ENCODE results near the gene GYG2.

The GYG2 gene

GRCh38 chrX:2782171-2782570, 46.6 kb upstream of the GYG2 start:
- Histone ChIP-seq H3K27me3 (ENCODE audit: low read depth, low read length) (peaks cover 18% of the 10 kb centered on the region), H3K79me2 (ENCODE audit: low read length) (no peaks in the 10 kb centered on the region), H3K4me3 (ENCODE audit: low read length) (peak overlapping the region; percentile 29), H3K9ac (ENCODE audit: low read length) (no peak overlapping the region), H3K4me2 (ENCODE audit: low read length) (peak overlapping the region; percentile 38), H2AFZ (ENCODE audit: low read depth, low read length) (no peak overlapping the region), H3K27ac (ENCODE audit: low read length) (no peak overlapping the region), H3K9me3 (ENCODE audit: insufficient read depth, low read length) (no peaks in the 10 kb centered on the region), H4K20me1 (ENCODE audit: insufficient read depth, low read length) (no peaks in the 10 kb centered on the region), H3K36me3 (replicated peaks; ENCODE audit: low read depth, low read length) (no peaks in the 10 kb centered on the region), H3K4me1 (ENCODE audit: low read length) (peaks cover 18% of the 10 kb centered on the region)
- TF ChIP-seq, protein P1, sequence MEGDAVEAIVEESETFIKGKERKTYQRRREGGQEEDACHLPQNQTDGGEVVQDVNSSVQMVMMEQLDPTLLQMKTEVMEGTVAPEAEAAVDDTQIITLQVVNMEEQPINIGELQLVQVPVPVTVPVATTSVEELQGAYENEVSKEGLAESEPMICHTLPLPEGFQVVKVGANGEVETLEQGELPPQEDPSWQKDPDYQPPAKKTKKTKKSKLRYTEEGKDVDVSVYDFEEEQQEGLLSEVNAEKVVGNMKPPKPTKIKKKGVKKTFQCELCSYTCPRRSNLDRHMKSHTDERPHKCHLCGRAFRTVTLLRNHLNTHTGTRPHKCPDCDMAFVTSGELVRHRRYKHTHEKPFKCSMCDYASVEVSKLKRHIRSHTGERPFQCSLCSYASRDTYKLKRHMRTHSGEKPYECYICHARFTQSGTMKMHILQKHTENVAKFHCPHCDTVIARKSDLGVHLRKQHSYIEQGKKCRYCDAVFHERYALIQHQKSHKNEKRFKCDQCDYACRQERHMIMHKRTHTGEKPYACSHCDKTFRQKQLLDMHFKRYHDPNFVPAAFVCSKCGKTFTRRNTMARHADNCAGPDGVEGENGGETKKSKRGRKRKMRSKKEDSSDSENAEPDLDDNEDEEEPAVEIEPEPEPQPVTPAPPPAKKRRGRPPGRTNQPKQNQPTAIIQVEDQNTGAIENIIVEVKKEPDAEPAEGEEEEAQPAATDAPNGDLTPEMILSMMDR (IDR thresholded peaks at IDR 0.05; ENCODE audit: low read depth, low read length) = no peak
- TF ChIP-seq EZH2phosphoT487 (IDR thresholded peaks at IDR 0.05; ENCODE audit: low read depth) = no peak

DNA sequence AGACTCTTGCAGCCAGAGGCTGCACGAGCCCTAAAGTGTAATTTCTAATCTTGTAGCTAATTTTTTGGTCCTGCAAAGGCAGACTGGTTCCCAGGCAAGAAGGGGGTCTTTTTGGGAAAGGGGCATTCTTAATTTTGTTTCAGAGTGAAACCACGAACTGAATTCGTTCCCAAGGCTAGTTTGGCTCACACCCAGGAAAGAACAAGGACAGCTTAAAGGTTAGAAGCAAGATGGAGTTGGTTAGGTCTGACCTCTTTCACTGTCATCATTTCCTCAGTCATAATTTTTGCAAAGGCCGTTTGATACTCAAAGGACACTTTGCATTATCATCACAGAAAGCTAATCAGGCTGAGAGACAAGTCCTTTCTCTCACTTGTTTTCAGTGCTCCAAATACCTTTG, 46.0 kb upstream of the GYG2 start:
- no peak overlapping the region for H3K27ac ChIP-seq (ENCODE audit: low read length)

GRCh38 chrX:2784026-2784425, 44.7 kb upstream of the GYG2 start:
- H3K9me3 ChIP-seq (ENCODE audit: insufficient read depth, low read length) = no peaks in the 10 kb centered on the region
- no peak overlapping the region for H3K4me2 ChIP-seq (ENCODE audit: low read length)
- no peak overlapping the region for H3K27ac ChIP-seq (ENCODE audit: low read length)
- H3K27me3 ChIP-seq (ENCODE audit: low read depth, low read length) = peaks cover 15% of the 10 kb centered on the region
- peaks cover 18% of the 10 kb centered on the region for H3K4me1 ChIP-seq (ENCODE audit: low read length)
- H3K9ac ChIP-seq (ENCODE audit: low read length) = no peak overlapping the region
- no peaks in the 10 kb centered on the region for H4K20me1 ChIP-seq (ENCODE audit: insufficient read depth, low read length)
- no peak overlapping the region for H2AFZ ChIP-seq (ENCODE audit: low read depth, low read length)
- no peaks in the 10 kb centered on the region for H3K36me3 ChIP-seq (replicated peaks; ENCODE audit: low read depth, low read length)
- TF ChIP-seq EZH2phosphoT487 (IDR thresholded peaks at IDR 0.05; ENCODE audit: low read depth) = no peak
- TF ChIP-seq, protein P1 (IDR thresholded peaks at IDR 0.05; ENCODE audit: low read depth, low read length) = no peak
- no peaks in the 10 kb centered on the region for H3K79me2 ChIP-seq (ENCODE audit: low read length)
- H3K4me3 ChIP-seq (ENCODE audit: low read length) = no peak overlapping the region

More for the DNA sequence above, 46.0 kb upstream of the GYG2 start:
- H3K9me3 ChIP-seq (ENCODE audit: insufficient read depth, low read length) = no peaks in the 10 kb centered on the region
- H4K20me1 ChIP-seq (ENCODE audit: insufficient read depth, low read length) = no peaks in the 10 kb centered on the region
- H3K4me2 ChIP-seq (ENCODE audit: low read length) = no peak overlapping the region
- peaks cover 18% of the 10 kb centered on the region for H3K4me1 ChIP-seq (ENCODE audit: low read length)
- H3K9ac ChIP-seq (ENCODE audit: low read length) = no peak overlapping the region
- H2AFZ ChIP-seq (ENCODE audit: low read depth, low read length) = no peak overlapping the region
- TF ChIP-seq EZH2phosphoT487 (IDR thresholded peaks at IDR 0.05; ENCODE audit: low read depth) = no peak
- TF ChIP-seq, protein P1 (IDR thresholded peaks at IDR 0.05; ENCODE audit: low read depth, low read length) = no peak
- no peaks in the 10 kb centered on the region for H3K79me2 ChIP-seq (ENCODE audit: low read length)
- no peak overlapping the region for H3K4me3 ChIP-seq (ENCODE audit: low read length)
- H3K27me3 ChIP-seq (ENCODE audit: low read depth, low read length) = peaks cover 18% of the 10 kb centered on the region
- no peaks in the 10 kb centered on the region for H3K36me3 ChIP-seq (replicated peaks; ENCODE audit: low read depth, low read length)

DNA sequence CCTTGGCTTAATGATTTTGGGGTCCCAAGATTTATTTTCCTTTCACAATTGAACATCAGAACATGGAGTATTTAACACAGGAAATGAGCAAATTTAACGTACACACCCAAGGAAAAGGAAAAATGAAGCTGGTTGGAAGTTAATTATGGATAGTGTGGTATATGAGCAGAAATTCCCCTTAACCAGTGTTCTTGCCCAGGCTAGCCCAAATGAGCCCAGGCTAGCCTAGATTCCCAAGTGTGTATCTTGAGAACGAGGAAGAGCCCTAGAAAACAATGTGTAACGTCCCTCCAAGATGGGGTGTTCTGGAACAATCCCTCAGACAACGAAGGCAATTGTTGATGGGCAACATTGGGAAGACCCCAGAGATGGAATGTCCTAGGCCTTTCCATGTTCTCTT, 43.2 kb upstream of the GYG2 start:
- Histone ChIP-seq H3K27me3 (ENCODE audit: low read depth, low read length) (peaks cover 15% of the 10 kb centered on the region), H3K4me1 (ENCODE audit: low read length) (peaks cover 17% of the 10 kb centered on the region), H3K4me3 (ENCODE audit: low read length) (no peak overlapping the region), H3K9me3 (ENCODE audit: insufficient read depth, low read length) (no peaks in the 10 kb centered on the region), H3K79me2 (ENCODE audit: low read length) (no peaks in the 10 kb centered on the region), H2AFZ (ENCODE audit: low read depth, low read length) (no peak overlapping the region), H3K36me3 (replicated peaks; ENCODE audit: low read depth, low read length) (no peaks in the 10 kb centered on the region), H3K27ac (ENCODE audit: low read length) (no peak overlapping the region), H4K20me1 (ENCODE audit: insufficient read depth, low read length) (no peaks in the 10 kb centered on the region), H3K4me2 (ENCODE audit: low read length) (no peak overlapping the region), H3K9ac (ENCODE audit: low read length) (no peak overlapping the region)
- TF ChIP-seq, protein P1 (IDR thresholded peaks at IDR 0.05; ENCODE audit: low read depth, low read length) = no peak
- no peak for TF ChIP-seq EZH2phosphoT487 (IDR thresholded peaks at IDR 0.05; ENCODE audit: low read depth)
